ENCODE measurements around the gene ENOPH1.

ENOPH1 gene

DNA sequence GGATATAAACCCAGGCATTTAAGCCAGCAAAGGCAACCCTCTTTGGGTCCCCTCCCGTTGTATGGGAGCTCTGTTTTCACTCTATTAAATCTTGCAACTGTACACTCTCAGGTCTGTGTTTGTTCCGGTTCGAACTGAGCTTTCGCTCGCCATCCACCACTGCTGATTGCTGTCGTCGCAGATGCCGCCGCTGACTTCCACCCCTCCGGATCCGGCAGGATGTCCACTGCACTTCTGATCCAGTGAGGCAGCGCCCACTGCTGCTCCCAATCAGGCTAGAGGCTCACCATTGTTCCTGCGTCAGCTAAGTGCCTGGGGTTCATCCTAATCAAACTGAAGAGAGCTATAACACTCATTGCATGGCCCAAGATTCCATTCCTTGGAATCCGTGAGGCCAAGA is 49.2 kb downstream of the ENOPH1 start:
- H3K4me3 ChIP-seq (ENCODE audit: low read depth, low read length): no peak overlapping the region
- DNase-seq (ENCODE audit: low read depth): no peak
- in situ Hi-C loops (cut with HindIII; ENCODE audit: low sequenced_read_pairs): no loop called here
- TF ChIP-seq, protein P1, sequence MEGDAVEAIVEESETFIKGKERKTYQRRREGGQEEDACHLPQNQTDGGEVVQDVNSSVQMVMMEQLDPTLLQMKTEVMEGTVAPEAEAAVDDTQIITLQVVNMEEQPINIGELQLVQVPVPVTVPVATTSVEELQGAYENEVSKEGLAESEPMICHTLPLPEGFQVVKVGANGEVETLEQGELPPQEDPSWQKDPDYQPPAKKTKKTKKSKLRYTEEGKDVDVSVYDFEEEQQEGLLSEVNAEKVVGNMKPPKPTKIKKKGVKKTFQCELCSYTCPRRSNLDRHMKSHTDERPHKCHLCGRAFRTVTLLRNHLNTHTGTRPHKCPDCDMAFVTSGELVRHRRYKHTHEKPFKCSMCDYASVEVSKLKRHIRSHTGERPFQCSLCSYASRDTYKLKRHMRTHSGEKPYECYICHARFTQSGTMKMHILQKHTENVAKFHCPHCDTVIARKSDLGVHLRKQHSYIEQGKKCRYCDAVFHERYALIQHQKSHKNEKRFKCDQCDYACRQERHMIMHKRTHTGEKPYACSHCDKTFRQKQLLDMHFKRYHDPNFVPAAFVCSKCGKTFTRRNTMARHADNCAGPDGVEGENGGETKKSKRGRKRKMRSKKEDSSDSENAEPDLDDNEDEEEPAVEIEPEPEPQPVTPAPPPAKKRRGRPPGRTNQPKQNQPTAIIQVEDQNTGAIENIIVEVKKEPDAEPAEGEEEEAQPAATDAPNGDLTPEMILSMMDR (IDR thresholded peaks at IDR 0.05; ENCODE audit: low read depth, low read length, missing control alignments): no peak

DNA sequence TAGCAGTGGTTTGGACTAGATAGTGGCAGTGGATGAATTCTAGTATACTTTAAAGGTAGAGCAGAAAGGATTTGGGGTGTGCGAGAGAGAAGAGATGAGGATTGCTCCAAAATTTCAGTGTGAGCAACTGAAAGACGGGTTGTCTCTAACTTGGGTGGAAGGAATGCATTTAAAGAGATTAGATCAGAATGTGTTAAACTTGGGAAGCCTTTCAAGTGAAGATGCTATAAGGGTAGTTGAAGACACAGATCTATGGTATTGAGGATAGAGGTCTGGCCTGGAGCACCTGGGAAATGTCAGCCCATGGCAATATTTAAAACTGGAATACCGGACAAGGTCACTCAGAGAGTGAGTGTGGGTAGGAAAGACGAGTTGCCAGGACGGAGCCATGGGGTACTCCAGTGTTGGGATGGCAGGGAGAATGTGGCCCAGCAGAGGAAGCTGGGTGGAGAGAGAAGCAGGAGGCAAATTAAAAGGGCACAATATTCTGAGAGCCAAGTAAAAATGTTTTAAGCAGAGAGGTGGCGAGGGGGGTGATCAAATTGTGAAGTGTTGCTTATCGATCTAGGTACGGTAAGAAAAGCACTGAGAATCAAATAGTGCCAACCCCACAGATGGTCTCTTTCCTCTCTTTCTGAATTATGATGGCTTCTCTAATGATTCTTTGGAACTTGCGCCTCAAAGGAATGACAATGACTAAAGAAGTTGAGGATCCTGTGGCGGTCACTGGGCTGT is 50.5 kb downstream of the ENOPH1 start:
- TF ChIP-seq, protein P1 (IDR thresholded peaks at IDR 0.05; ENCODE audit: low read depth, low read length, missing control alignments): no peak
- DNase-seq (ENCODE audit: low read depth): no peak
- in situ Hi-C loops (cut with HindIII; ENCODE audit: low sequenced_read_pairs): no loop called here

DNA sequence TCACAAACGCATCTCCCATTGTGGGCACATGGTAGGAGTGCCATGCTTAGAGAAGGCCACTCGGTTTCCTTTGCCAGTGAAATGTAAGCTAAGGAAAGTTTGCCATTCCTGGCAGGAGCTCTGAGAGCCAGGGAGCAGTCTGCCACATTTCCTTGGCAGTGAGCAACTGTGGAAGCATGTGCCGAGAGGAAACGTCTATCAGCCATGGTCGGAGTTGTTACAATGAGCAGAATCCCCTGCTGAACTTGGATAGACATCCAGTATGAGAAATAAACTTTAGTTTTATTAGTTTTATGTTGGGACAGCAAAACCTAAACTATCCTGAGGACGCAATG is 51.1 kb downstream of the ENOPH1 start:
- in situ Hi-C loops (cut with HindIII; ENCODE audit: low sequenced_read_pairs): no loop called here
- no peak overlapping the region for H3K4me3 ChIP-seq (ENCODE audit: low read depth, low read length)
- DNase-seq (ENCODE audit: low read depth): no peak

More for the DNA sequence above, 50.5 kb downstream of the ENOPH1 start:
- H3K4me3 ChIP-seq (ENCODE audit: low read depth, low read length): no peak overlapping the region

DNA sequence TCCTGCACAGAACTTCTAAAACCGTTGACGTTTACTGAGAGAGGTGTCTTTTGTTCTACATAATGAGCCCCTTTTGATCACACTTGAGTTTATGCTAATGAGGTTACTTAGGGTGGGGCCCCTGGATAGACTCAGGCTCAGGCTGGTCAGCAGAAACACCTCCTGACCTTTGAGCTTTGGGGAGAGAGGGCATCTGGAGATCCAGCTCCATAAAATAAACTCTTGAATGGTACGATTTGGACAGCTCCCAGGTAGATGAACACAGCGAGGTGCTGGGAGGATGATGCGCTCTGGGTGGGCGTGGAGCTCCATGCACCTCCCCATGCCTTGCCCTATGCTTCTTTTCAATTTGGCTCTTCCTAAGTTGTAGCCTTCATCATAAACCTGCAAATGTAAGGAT is 52.0 kb downstream of the ENOPH1 start:
- DNase-seq (ENCODE audit: low read depth): no peak
- in situ Hi-C loops (cut with HindIII; ENCODE audit: low sequenced_read_pairs): no loop called here
- TF ChIP-seq, protein P1 (IDR thresholded peaks at IDR 0.05; ENCODE audit: low read depth, low read length, missing control alignments): no peak
- no peak overlapping the region for H3K4me3 ChIP-seq (ENCODE audit: low read depth, low read length)

More for the DNA sequence above, 51.1 kb downstream of the ENOPH1 start:
- TF ChIP-seq, protein P1 (IDR thresholded peaks at IDR 0.05; ENCODE audit: low read depth, low read length, missing control alignments): no peak

DNA sequence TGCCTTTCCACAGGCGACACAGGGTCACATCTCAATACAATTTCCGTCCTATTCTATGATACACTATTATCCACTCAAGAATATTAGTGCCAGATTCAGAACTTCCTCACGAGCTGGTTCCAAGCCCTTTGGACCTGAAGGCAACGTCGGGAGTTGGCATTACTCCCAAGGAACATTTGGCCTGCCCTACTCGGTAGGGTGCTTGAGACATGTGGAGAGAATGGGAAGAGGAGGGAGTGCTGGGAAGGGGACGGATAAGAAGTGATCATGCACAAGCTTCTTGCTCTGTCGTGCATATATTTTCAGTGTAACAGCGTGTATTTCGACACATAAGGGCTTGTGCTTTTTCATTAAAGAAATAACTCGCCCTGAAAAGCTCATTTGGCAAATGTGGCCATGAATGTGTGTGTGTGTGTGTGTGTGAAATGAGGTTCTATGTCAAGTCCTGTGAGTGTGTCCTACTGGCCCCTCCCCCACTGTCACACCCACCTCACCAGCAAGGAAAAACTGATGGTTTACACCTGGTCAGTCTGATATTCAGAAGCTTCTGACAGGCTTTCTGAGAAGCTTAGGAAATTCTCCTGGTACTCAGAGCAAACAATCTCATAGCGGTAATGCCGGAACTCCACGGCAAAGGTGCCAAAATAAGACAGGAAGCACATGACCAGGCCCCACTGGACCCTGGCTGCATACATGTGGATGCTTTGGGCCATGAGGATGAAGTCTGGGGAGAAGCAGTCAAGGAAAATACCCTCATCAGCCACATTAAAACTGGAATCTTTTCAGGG is 54.8 kb downstream of the ENOPH1 start:
- no peak overlapping the region for H3K4me3 ChIP-seq (ENCODE audit: low read depth, low read length)
- TF ChIP-seq, protein P1 (IDR thresholded peaks at IDR 0.05; ENCODE audit: low read depth, low read length, missing control alignments): no peak
- DNase-seq (ENCODE audit: low read depth): no peak
- in situ Hi-C loops (cut with HindIII; ENCODE audit: low sequenced_read_pairs): no loop called here

DNA sequence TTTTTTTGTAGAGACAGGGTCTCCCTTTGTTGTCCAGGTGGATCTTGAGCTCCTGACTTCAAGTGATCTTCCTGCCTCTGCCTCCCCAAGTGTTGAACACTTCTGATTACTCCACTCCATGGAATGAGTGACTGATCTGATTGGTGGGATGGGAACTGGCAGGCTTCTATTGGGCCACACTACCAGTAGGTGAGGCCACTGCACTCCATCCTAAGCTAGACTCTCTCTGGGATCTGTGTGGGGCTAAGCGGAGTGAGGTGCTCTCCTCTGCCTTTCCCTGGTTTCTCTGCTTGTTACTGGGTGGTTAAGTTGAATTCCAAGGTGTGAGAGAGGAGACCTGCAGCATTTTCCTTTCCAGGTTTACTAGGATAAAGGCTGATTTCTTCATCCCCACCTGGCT is 58.7 kb downstream of the ENOPH1 start:
- no peak for DNase-seq (ENCODE audit: low read depth)
- no peak overlapping the region for H3K4me3 ChIP-seq (ENCODE audit: low read depth, low read length)
- in situ Hi-C loops (cut with HindIII; ENCODE audit: low sequenced_read_pairs): no loop called here
- TF ChIP-seq, protein P1 (IDR thresholded peaks at IDR 0.05; ENCODE audit: low read depth, low read length, missing control alignments): no peak
